ENCODE results near the gene EGFL8. TPM values are rescaled to one million over a fixed set of nuclear protein-coding genes. Genes with fewer than 3 reads are reported as not detected.

EGFL8 gene
- total and polyA plus RNA-seq, 9 of the 15 experiments (the other 6 are each of a cell fraction or from before 2014, with no cell fraction given): 2.2 to 47.4 (median 14.2) TPM

DNA sequence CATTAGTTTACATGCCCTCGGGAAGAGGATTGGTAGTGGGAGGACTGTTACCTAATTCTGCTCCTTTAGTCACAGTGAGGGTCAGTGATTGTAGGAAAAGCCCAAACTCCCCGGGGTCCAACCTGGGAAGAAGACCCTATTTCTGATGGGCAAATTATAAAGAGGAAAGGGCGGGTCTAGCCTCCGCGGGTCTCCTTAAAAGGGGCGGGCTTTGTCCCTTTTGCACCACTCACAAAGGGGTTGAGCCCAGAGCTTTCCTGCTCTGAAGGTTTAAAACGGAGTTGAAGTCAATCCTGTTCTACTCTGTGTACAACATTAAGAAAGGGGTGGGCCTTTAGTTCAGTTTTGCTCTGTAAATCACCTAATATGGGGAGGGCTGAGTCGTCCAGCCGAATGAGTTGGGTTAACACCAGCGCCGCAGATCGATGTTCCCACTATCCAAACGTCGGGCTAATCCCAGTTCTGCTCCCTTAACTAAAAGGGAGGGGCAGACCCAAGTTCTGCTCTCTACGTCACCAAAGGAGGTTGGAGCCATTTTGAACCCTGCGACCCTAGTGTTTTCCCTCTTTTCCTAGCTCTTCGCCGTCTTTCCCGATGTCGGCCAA is 12.9 kb downstream of the EGFL8 start (continued):
- TF ChIP-seq, protein P1, sequence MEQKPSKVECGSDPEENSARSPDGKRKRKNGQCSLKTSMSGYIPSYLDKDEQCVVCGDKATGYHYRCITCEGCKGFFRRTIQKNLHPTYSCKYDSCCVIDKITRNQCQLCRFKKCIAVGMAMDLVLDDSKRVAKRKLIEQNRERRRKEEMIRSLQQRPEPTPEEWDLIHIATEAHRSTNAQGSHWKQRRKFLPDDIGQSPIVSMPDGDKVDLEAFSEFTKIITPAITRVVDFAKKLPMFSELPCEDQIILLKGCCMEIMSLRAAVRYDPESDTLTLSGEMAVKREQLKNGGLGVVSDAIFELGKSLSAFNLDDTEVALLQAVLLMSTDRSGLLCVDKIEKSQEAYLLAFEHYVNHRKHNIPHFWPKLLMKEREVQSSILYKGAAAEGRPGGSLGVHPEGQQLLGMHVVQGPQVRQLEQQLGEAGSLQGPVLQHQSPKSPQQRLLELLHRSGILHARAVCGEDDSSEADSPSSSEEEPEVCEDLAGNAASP (IDR thresholded peaks at IDR 0.05): no peak
- TF ChIP-seq ZNF830 (CRISPR knock-in tag; IDR thresholded peaks at IDR 0.05) (peak; percentile 89; the same call in 1 of the 2 replicates), STAT5A (IDR thresholded peaks at IDR 0.05; ENCODE audit: borderline replicate concordance, low read length) (no peak; the same call in 1 of the 2 replicates), NFIC (IDR thresholded peaks at IDR 0.05) (no peak), MAFK (IDR thresholded peaks at IDR 0.05; ENCODE audit: low read length) (no peak), NFXL1 (CRISPR knock-in tag; IDR thresholded peaks at IDR 0.05) (no peak), MAFG (tag; conservative IDR thresholded peaks at IDR 0.05) (no peak), LCOR (CRISPR knock-in tag; IDR thresholded peaks at IDR 0.05) (no peak; the same call in 1 of the 2 replicates), PHF8 (IDR thresholded peaks at IDR 0.05; ENCODE audit: borderline replicate concordance, low read length) (peak; percentile 61; the same call in 1 of the 2 replicates), DIDO1 (tag; IDR thresholded peaks at IDR 0.05; ENCODE audit: low read depth) (peak; percentile 65; the same call in 1 of the 2 replicates), ADNP (tag; IDR thresholded peaks at IDR 0.05) (no peak), ZNF212 (CRISPR knock-in tag; IDR thresholded peaks at IDR 0.05) (0 out of 2 replicates have a peak, but pooled peaks have one; percentile 34), ZNF696 (CRISPR knock-in tag; conservative IDR thresholded peaks at IDR 0.05) (0 out of 2 replicates have a peak, but pooled peaks have one; percentile 47), DMBX1 (CRISPR knock-in tag; IDR thresholded peaks at IDR 0.05; ENCODE audit: borderline replicate concordance) (peak; percentile 60), NR4A1 (CRISPR knock-in tag; IDR thresholded peaks at IDR 0.05) (no peak), NR4A1 (tag; IDR thresholded peaks at IDR 0.05) (peak; percentile 54; the same call in 1 of the 2 replicates)
- TF ChIP-seq, protein P2, sequence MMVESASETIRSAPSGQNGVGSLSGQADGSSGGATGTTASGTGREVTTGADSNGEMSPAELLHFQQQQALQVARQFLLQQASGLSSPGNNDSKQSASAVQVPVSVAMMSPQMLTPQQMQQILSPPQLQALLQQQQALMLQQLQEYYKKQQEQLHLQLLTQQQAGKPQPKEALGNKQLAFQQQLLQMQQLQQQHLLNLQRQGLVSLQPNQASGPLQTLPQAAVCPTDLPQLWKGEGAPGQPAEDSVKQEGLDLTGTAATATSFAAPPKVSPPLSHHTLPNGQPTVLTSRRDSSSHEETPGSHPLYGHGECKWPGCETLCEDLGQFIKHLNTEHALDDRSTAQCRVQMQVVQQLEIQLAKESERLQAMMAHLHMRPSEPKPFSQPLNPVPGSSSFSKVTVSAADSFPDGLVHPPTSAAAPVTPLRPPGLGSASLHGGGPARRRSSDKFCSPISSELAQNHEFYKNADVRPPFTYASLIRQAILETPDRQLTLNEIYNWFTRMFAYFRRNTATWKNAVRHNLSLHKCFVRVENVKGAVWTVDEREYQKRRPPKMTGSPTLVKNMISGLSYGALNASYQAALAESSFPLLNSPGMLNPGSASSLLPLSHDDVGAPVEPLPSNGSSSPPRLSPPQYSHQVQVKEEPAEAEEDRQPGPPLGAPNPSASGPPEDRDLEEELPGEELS (CRISPR knock-in tag; IDR thresholded peaks at IDR 0.05; ENCODE audit: borderline replicate concordance): no peak
- TF ChIP-seq, protein P3, sequence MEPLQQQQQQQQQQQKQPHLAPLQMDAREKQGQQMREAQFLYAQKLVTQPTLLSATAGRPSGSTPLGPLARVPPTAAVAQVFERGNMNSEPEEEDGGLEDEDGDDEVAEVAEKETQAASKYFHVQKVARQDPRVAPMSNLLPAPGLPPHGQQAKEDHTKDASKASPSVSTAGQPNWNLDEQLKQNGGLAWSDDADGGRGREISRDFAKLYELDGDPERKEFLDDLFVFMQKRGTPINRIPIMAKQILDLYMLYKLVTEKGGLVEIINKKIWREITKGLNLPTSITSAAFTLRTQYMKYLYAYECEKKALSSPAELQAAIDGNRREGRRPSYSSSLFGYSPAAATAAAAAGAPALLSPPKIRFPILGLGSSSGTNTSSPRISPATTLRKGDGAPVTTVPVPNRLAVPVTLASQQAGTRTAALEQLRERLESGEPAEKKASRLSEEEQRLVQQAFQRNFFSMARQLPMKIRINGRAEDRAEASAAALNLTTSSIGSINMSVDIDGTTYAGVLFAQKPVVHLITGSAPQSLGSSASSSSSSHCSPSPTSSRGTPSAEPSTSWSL (CRISPR knock-in tag; IDR thresholded peaks at IDR 0.05; ENCODE audit: borderline replicate concordance): 0 out of 2 replicates have a peak, but pooled peaks have one; percentile 72
- TF ChIP-seq, protein P4, sequence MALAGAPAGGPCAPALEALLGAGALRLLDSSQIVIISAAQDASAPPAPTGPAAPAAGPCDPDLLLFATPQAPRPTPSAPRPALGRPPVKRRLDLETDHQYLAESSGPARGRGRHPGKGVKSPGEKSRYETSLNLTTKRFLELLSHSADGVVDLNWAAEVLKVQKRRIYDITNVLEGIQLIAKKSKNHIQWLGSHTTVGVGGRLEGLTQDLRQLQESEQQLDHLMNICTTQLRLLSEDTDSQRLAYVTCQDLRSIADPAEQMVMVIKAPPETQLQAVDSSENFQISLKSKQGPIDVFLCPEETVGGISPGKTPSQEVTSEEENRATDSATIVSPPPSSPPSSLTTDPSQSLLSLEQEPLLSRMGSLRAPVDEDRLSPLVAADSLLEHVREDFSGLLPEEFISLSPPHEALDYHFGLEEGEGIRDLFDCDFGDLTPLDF (CRISPR knock-in tag; IDR thresholded peaks at IDR 0.05): 0 out of 2 replicates have a peak, but pooled peaks have one; percentile 60
- TF ChIP-seq, protein P5, sequence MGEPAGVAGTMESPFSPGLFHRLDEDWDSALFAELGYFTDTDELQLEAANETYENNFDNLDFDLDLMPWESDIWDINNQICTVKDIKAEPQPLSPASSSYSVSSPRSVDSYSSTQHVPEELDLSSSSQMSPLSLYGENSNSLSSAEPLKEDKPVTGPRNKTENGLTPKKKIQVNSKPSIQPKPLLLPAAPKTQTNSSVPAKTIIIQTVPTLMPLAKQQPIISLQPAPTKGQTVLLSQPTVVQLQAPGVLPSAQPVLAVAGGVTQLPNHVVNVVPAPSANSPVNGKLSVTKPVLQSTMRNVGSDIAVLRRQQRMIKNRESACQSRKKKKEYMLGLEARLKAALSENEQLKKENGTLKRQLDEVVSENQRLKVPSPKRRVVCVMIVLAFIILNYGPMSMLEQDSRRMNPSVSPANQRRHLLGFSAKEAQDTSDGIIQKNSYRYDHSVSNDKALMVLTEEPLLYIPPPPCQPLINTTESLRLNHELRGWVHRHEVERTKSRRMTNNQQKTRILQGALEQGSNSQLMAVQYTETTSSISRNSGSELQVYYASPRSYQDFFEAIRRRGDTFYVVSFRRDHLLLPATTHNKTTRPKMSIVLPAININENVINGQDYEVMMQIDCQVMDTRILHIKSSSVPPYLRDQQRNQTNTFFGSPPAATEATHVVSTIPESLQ (CRISPR knock-in tag; IDR thresholded peaks at IDR 0.05): peak; percentile 87; the same call in 1 of the 2 replicates

Measured in K562 (cell line).